ENCODE measurements around the gene ANKS4B.

ANKS4B gene

DNA sequence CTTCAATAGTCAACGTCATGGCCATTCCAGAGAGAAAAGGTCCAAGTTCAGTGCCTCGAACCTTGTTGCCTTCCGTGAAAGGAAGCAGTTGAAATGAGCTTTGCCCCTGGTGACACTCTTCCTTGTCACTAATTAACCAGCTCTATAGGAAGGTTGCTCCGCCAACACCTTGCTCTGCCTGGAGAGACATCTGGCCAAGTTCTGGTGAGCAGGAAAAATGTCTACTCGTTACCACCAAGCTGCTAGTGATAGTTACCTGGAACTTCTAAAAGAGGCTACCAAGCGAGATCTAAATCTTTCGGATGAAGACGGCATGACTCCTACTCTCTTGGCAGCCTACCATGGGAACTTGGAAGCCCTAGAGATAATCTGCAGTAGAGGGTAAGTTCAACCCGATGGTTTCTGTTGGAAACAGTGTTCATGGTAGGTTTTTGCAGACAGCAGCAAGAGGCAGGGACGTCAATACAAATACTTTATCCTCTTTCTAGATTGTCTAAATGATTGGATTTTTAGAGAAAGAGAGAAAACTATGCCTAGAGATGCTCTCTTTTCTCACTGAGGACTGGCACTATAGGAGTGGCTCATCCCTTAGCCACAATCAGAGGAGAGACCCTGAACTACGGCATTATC lies at the start of gene ANKS4B:
ANKS4B (plus strand) TSS at position 179 of the 630 bp plus-strand sequence; CDS start at position 218, 39 bp downstream.
- TF ChIP-seq CTCF (IDR thresholded peaks at IDR 0.05; ENCODE audit: low read depth, low read length) = no peak
- no peak within 1 kb of the TSS for H3K4me3 ChIP-seq (replicated peaks in 1 of 2; ENCODE audit: low read depth in 2 of 2, low read length in 2 of 2)
- no peak for DNase-seq (ENCODE audit: low read depth in 2 of 2)

DNA sequence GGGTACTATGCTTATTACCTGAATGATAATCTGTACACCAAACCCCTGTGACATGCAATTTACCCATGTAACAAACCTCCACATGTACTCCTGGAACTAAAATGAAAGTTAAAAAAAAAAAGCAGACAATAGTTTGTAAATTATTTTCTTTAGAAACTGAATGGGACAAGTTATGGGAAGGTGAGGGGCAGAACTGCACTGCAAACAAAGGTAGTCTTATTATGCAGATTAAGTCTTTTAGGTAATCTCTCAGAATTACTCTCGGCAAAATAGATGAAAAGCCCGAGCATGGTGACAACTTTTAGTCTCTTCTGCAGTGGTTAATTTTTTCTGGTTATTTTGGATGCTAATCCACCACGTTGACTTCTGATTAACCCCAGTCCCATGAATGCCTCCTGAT lies 49.5 kb upstream of the ANKS4B start:
- DNase-seq (ENCODE audit: low read depth in 2 of 2) = no peak
- no peak for TF ChIP-seq CTCF (IDR thresholded peaks at IDR 0.05; ENCODE audit: low read depth, low read length)
- no peak overlapping the region for H3K4me3 ChIP-seq (replicated peaks in 1 of 2; ENCODE audit: low read depth in 2 of 2, low read length in 2 of 2)

- TF ChIP-seq CTCF (IDR thresholded peaks at IDR 0.05; ENCODE audit: low read depth, low read length) = no peak
- no peak overlapping the region for H3K4me3 ChIP-seq (replicated peaks in 1 of 2; ENCODE audit: low read depth in 2 of 2, low read length in 2 of 2)
- peak in 1 of 2 donors; percentile 80 for DNase-seq (ENCODE audit: low read depth in 2 of 2)
Observed at GRCh38 chr16:21184834-21185233, 48.7 kb upstream of the ANKS4B start.

- no peak overlapping the region for H3K4me3 ChIP-seq (replicated peaks in 1 of 2; ENCODE audit: low read depth in 2 of 2, low read length in 2 of 2)
- no peak for DNase-seq (ENCODE audit: low read depth in 2 of 2)
- TF ChIP-seq CTCF (IDR thresholded peaks at IDR 0.05; ENCODE audit: low read depth, low read length) = no peak
Observed at GRCh38 chr16:21185659-21186325, 47.7 kb upstream of the ANKS4B start.

DNA sequence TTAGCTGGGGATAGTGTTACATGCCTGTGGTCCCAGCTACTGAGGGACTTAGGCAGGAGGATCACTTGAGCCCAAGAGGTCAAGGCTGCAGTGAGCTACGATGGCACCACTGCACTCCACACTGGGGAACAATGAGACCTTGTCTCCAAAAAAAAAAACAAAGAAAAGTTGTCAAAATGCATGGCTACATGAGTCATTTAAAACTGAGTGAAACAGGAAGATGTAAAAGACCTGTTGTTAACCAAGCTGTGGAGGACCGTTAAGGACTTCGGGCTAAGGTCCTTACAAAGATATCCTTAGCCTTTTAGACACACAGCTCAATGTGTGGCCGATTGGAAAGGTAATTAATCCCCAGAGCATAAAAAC lies 47.2 kb upstream of the ANKS4B start:
- no peak overlapping the region for H3K4me3 ChIP-seq (replicated peaks in 1 of 2; ENCODE audit: low read depth in 2 of 2, low read length in 2 of 2)
- TF ChIP-seq CTCF (IDR thresholded peaks at IDR 0.05; ENCODE audit: low read depth, low read length) = no peak
- peak in 1 of 2 donors; percentile 25 for DNase-seq (ENCODE audit: low read depth in 2 of 2)

DNA sequence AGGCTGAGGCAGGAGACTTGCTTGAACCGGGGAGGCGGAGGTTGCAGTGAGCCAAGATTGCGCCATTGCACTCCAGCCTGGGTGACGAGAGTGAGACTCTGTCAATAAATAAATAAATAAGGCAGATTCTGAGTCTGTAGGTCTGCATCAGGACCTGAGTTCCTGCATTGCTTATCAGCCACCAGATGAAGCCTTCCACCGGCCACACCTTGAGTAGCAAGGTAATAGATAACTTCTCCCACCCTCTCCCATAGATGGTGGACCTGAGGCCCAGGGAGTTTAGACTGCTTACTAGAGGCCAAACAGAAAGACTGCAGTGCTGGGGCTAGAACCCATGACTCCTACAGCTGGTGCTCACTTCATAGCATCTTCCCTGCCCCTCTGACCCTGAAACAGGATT lies 44.2 kb upstream of the ANKS4B start:
- no peak overlapping the region for H3K4me3 ChIP-seq (replicated peaks in 1 of 2; ENCODE audit: low read depth in 2 of 2, low read length in 2 of 2)
- TF ChIP-seq CTCF (IDR thresholded peaks at IDR 0.05; ENCODE audit: low read depth, low read length) = no peak
- no peak for DNase-seq (ENCODE audit: low read depth in 2 of 2)

All from cardiac fibroblast (primary cell).